Naive thymus-derived CD4-positive, alpha-beta T cell (primary cell): ENCODE data around the gene CHST14. TPM values are rescaled to one million over a fixed set of nuclear protein-coding genes. Genes with fewer than 3 reads are reported as not detected.
A peak's percentile ranks its signal among the peaks of the same experiment; 100 is the strongest.

Experiments
- ATAC-seq: fragments of 150-1000 bp; cut with Tn5 transposase; 2 replicates; pipeline ENCODE4 v1.10.0; 2021; ENCODE audit warnings: mild to moderate bottlenecking, moderate library complexity
- CTCF ChIA-PET: fragments of 350-600 bp; sonication (Branson Sonifier 250); formaldehyde crosslinking; loops from one replicate; lab custom pipeline; 2021; ENCODE audit warnings: antibody characterized with exemption; lab: Charles Lee
- POLR2A ChIA-PET: fragments of 350-600 bp; sonication (Branson Sonifier 250); formaldehyde crosslinking; loops from one replicate; lab custom pipeline; 2021; ENCODE audit warnings: antibody characterized with exemption, inconsistent platforms; lab: Charles Lee
- DNase-seq, 9 donors: peaks; one replicate each; pipeline versions ENCODE4 v3.0.0 to v3.0.0-alpha.2; 2020 to 2022; ENCODE audit warnings: mixed read lengths in 1 of 9
- H3K27ac ChIP-seq: one replicate; pipeline ENCODE4 v1.7.0; 2013; ENCODE audit warnings: mild to moderate bottlenecking, low read depth, low read length, moderate library complexity
- H3K27me3 ChIP-seq, 2 donors: one replicate each; pipeline ENCODE4 v1.7.0; 2013; ENCODE audit warnings: low read length in 2 of 2, mild to moderate bottlenecking in 2 of 2, moderate library complexity in 2 of 2; ENCODE audit not compliant: control insufficient read depth in 2 of 2, insufficient read depth in 2 of 2
- H3K36me3 ChIP-seq, 3 experiments: 1 replicate in 2 of 3; 2 replicates in 1 of 3; pipeline ENCODE4 v1.7.0; 2013; ENCODE audit warnings: low read length in 3 of 3, mild to moderate bottlenecking in 3 of 3, moderate library complexity in 1 of 3; ENCODE audit not compliant: insufficient read depth in 3 of 3, control insufficient read depth in 2 of 3
- H3K4me1 ChIP-seq, 2 donors: one replicate each; pipeline ENCODE4 v1.7.0; 2013; ENCODE audit warnings: low read length in 2 of 2, mild to moderate bottlenecking in 2 of 2, moderate library complexity in 1 of 2; ENCODE audit not compliant: control insufficient read depth in 2 of 2, insufficient read depth in 2 of 2
- H3K4me3 ChIP-seq: 2 replicates; pipeline ENCODE4 v1.7.0; 2013; ENCODE audit warnings: mild to moderate bottlenecking, low read length
- H3K9me3 ChIP-seq, 3 experiments: 1 replicate in 2 of 3; 2 replicates in 1 of 3; pipeline ENCODE4 v1.7.0; 2013; ENCODE audit warnings: low read length in 3 of 3; ENCODE audit not compliant: control insufficient read depth in 2 of 3
- H3K27ac Mint-ChIP-seq, 9 donors: one replicate each; pipeline ENCODE4 v1.8.0; 2020 to 2022; ENCODE audit warnings: mixed read lengths in 9 of 9, mild to moderate bottlenecking in 8 of 9, moderate library complexity in 5 of 9, inconsistent platforms in 2 of 9
- H3K27me3 Mint-ChIP-seq, 5 donors: one replicate each; pipeline ENCODE4 v1.8.0; 2021 to 2022; ENCODE audit warnings: mixed read lengths in 5 of 5, mild to moderate bottlenecking in 1 of 5
- H3K36me3 Mint-ChIP-seq, 5 donors: one replicate each; pipeline ENCODE4 v1.8.0; 2020 to 2022; ENCODE audit warnings: mixed read lengths in 5 of 5, mild to moderate bottlenecking in 3 of 5, inconsistent platforms in 1 of 5
- H3K4me1 Mint-ChIP-seq, 7 donors: one replicate each; pipeline ENCODE4 v1.8.0; 2020 to 2022; ENCODE audit warnings: mixed read lengths in 7 of 7, mild to moderate bottlenecking in 3 of 7, inconsistent platforms in 1 of 7
- H3K4me3 Mint-ChIP-seq, 10 donors: one replicate each; pipeline ENCODE4 v1.8.0; 2020 to 2022; ENCODE audit warnings: mild to moderate bottlenecking in 10 of 10, mixed read lengths in 10 of 10, moderate library complexity in 6 of 10, inconsistent platforms in 2 of 10
- H3K9me3 Mint-ChIP-seq, 11 donors: one replicate each; pipeline ENCODE4 v1.8.0; 2020 to 2022; ENCODE audit warnings: mixed read lengths in 11 of 11, mild to moderate bottlenecking in 4 of 11, inconsistent platforms in 1 of 11, moderate library complexity in 1 of 11
- intact Hi-C, 2 donors: fragments of 100-400 bp; cut with micrococcal nuclease; formaldehyde crosslinking; loops; one replicate each; pipeline ENCODE4 v1.15.1; 2023
- polyA plus RNA-seq, 2 donors: library from polyadenylated mRNA; unstranded; fragments of 300-500 nt; fragmentation: Illumina TruSeq; gene quantifications; one replicate each; pipeline ENCODE4 v1.2.3, GENCODE V29; 2021
- total RNA-seq, 6 experiments: library from RNA in 5 of 6; stranded (reverse) in 5 of 6; gene quantifications; 1 replicate in 5 of 6; 2 replicates in 1 of 6; pipeline ENCODE4 v1.2.3 and lab custom pipeline; 2021 to 2026

CHST14 gene
- total and polyA plus RNA-seq, 7 experiments from 2014 or later, result 0.83 to 12.5 (median 9.5) TPM

- no peak overlapping the region for H3K27ac ChIP-seq
- peaks cover 9 to 19% of the 10 kb centered on the region in 2 donors for H3K27me3 ChIP-seq
- H3K4me3 ChIP-seq, result peak overlapping the region; percentile 18
- Mint-ChIP-seq H3K27me3 (peaks cover 62 to 85% (median 66%) of the 10 kb centered on the region in 5 donors), H3K9me3 (peaks cover 0 to 1% (median 0%) of the 10 kb centered on the region in 11 donors), H3K4me3 (peak overlapping the region; percentile 55 to 85 (median 80)), H3K27ac (peak overlapping the region in 1 of 9 donors; percentile 9), H3K36me3 (peaks cover 0 to 4% (median 0%) of the 10 kb centered on the region in 5 donors), H3K4me1 (peaks cover 20 to 34% (median 27%) of the 10 kb centered on the region in 7 donors)
- DNase-seq (peak in 6 of 9 donors; percentile 19 to 40 (median 20)), ATAC-seq (peak; percentile 70)
- ChIA-PET CTCF (no interaction called here), POLR2A (no interaction called here)
- H3K4me1 ChIP-seq, result peaks cover 0 to 11% of the 10 kb centered on the region in 2 donors
- no peaks in the 10 kb centered on the region for H3K36me3 ChIP-seq
- intact Hi-C loops, result no loop called here
- no peaks in the 10 kb centered on the region for H3K9me3 ChIP-seq
These were observed 40.3 kb downstream of the CHST14 start for GRCh38 chr15:40511093-40511471.

GRCh38 chr15:40511472-40512133 lies 40.8 kb downstream of the CHST14 start:
- H3K36me3 ChIP-seq, result no peaks in the 10 kb centered on the region
- Mint-ChIP-seq H3K9me3 (peaks cover 0 to 1% (median 0%) of the 10 kb centered on the region in 11 donors), H3K4me3 (peak overlapping the region; percentile 55 to 85 (median 80)), H3K27me3 (peaks cover 57 to 82% (median 61%) of the 10 kb centered on the region in 5 donors), H3K27ac (peak overlapping the region in 1 of 9 donors; percentile 9), H3K36me3 (peaks cover 0 to 4% (median 0%) of the 10 kb centered on the region in 5 donors), H3K4me1 (peaks cover 20 to 32% (median 27%) of the 10 kb centered on the region in 7 donors)
- H3K27ac ChIP-seq, result no peak overlapping the region
- ATAC-seq (peak; percentile 56), DNase-seq (peak in 2 of 9 donors; percentile 8 to 43)
- peak overlapping the region; percentile 18 for H3K4me3 ChIP-seq
- intact Hi-C loops, result no loop called here
- peaks cover 0 to 11% of the 10 kb centered on the region in 2 donors for H3K4me1 ChIP-seq
- POLR2A ChIA-PET, result no interaction called here
- CTCF ChIA-PET, result no interaction called here
- peaks cover 9 to 19% of the 10 kb centered on the region in 2 donors for H3K27me3 ChIP-seq
- no peaks in the 10 kb centered on the region for H3K9me3 ChIP-seq

DNA sequence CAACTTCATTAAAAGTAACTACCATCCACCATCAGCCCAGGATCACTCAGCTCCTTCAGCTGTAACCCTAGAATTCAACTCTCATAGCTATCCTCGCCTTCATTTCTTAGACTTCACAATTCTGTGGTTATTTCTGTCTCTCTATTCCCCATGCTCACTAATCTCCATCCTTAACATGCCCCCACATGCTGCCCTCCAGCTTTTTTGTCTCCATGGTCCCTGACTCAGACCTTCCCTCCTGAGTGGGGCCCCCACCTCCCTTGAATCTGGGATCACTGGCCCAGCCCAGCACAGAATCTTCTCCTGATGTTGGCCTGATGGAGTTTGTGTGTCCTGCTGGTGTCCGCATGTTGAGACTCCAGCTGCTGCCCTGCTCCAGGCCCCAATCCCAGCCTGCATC lies 41.7 kb downstream of the CHST14 start:
- no peaks in the 10 kb centered on the region for H3K9me3 ChIP-seq
- POLR2A ChIA-PET, result no interaction called here
- H3K4me1 ChIP-seq, result peaks cover 0 to 6% of the 10 kb centered on the region in 2 donors
- H3K27me3 Mint-ChIP-seq, result peaks cover 52 to 73% (median 57%) of the 10 kb centered on the region in 5 donors
- H3K27ac Mint-ChIP-seq, result peak overlapping the region in 2 of 9 donors; percentile 2 to 16
- ATAC-seq (no peak), DNase-seq (no peak)
- CTCF ChIA-PET, result no interaction called here
- peaks cover 0 to 1% (median 0%) of the 10 kb centered on the region in 11 donors for H3K9me3 Mint-ChIP-seq
- no peaks in the 10 kb centered on the region for H3K36me3 ChIP-seq
- peak overlapping the region; percentile 12 to 85 (median 68) for H3K4me3 Mint-ChIP-seq
- peaks cover 9 to 19% of the 10 kb centered on the region in 2 donors for H3K27me3 ChIP-seq
- no peak overlapping the region for H3K4me3 ChIP-seq
- no peak overlapping the region for H3K27ac ChIP-seq
- intact Hi-C loops, result no loop called here
- H3K4me1 Mint-ChIP-seq, result peaks cover 15 to 27% (median 22%) of the 10 kb centered on the region in 7 donors
- peaks cover 0 to 4% (median 0%) of the 10 kb centered on the region in 5 donors for H3K36me3 Mint-ChIP-seq

DNA sequence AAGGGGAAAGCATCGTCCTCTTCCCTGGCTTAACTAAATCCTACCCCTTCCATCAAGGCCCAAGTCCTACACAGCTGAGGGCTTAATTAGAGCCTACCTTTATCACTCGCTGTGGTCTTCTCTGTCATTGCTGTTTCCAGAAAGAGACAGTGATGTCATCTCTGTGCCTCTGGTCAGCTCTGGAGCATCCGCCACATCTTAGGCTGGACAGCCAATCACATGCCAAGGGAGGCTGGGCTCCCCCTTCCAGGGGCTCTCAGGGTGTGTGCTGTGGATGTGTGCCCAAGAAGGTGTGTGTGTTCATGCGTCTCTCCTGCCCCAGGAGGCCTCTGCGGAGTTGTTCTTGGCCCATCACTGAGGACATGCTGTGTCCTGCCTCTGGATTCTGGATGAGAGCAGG lies 42.8 kb downstream of the CHST14 start:
- H3K27ac ChIP-seq, result no peak overlapping the region
- POLR2A ChIA-PET, result no interaction called here
- ATAC-seq, result no peak
- H3K9me3 ChIP-seq, result no peaks in the 10 kb centered on the region
- CTCF ChIA-PET, result no interaction called here
- no peak overlapping the region for H3K4me3 Mint-ChIP-seq
- DNase-seq, result no peak
- H3K27me3 Mint-ChIP-seq, result peaks cover 40 to 63% (median 46%) of the 10 kb centered on the region in 5 donors
- H3K9me3 Mint-ChIP-seq, result peaks cover 0 to 1% (median 0%) of the 10 kb centered on the region in 11 donors
- peaks cover 9 to 15% of the 10 kb centered on the region in 2 donors for H3K27me3 ChIP-seq
- no peaks in the 10 kb centered on the region for H3K36me3 ChIP-seq
- H3K4me1 ChIP-seq, result peaks cover 0 to 6% of the 10 kb centered on the region in 2 donors
- peaks cover 11 to 23% (median 19%) of the 10 kb centered on the region in 7 donors for H3K4me1 Mint-ChIP-seq
- intact Hi-C loops, result no loop called here
- peaks cover 0 to 4% (median 0%) of the 10 kb centered on the region in 5 donors for H3K36me3 Mint-ChIP-seq
- no peak overlapping the region for H3K4me3 ChIP-seq
- no peak overlapping the region for H3K27ac Mint-ChIP-seq

DNA sequence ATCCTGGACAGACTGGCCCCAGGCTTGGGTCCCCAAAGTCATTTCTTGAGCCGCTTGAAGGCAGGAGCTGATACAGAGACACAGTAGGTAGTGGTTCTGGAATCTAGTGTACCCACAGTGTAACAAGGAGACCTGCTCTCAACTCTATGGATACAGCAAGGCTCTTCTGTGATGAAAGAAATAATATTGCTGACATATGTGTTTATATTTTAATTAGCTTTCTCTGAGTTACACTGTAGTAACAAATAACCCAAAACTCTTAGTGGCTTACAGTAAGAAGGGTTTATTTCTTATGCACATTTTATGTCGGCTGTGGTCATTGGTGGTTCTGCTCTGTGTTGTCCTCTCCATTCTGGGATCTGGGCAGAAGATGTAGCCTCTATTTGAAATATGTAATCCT lies 45.5 kb downstream of the CHST14 start:
- Mint-ChIP-seq H3K27ac (no peak overlapping the region), H3K4me3 (no peak overlapping the region), H3K9me3 (peaks cover 0 to 1% (median 0%) of the 10 kb centered on the region in 11 donors), H3K4me1 (peaks cover 8 to 18% (median 10%) of the 10 kb centered on the region in 7 donors), H3K27me3 (peaks cover 22 to 45% (median 24%) of the 10 kb centered on the region in 5 donors), H3K36me3 (peaks cover 0 to 4% (median 0%) of the 10 kb centered on the region in 5 donors)
- Histone ChIP-seq H3K36me3 (no peaks in the 10 kb centered on the region), H3K27me3 (peaks cover 0 to 8% of the 10 kb centered on the region in 2 donors), H3K4me3 (no peak overlapping the region), H3K4me1 (peaks cover 0 to 6% of the 10 kb centered on the region in 2 donors), H3K9me3 (no peaks in the 10 kb centered on the region), H3K27ac (no peak overlapping the region)
- ATAC-seq, result no peak
- no peak for DNase-seq
- intact Hi-C loops, result no loop called here
- ChIA-PET CTCF (no interaction called here), POLR2A (no interaction called here)
